ENCODE results near the gene JAZF1. TPM values are rescaled to one million over a fixed set of nuclear protein-coding genes. Genes with fewer than 3 reads are reported as not detected.

Gene JAZF1
- total and polyA plus RNA-seq, 5 donors from 2014 or later = 6.4 to 30.7 (median 7.6) TPM

GRCh38 chr7:28068811-28069216 lies 111.8 kb downstream of the JAZF1 start:
- no peaks in the 10 kb centered on the region for H3K27me3 Mint-ChIP-seq
- H3K4me1 ChIP-seq (ENCODE audit: control insufficient read depth, insufficient read depth, low read length, poor library complexity, severe bottlenecking) = no peaks in the 10 kb centered on the region
- no peak overlapping the region for H3K27ac Mint-ChIP-seq
- H3K9me3 ChIP-seq (ENCODE audit: control insufficient read depth in 2 of 2, low read length in 2 of 2) = no peaks in the 10 kb centered on the region
- DNase-seq (no peak), ATAC-seq (ENCODE audit: low read depth in 2 of 2) (no peak)
- no peak overlapping the region for H3K27ac ChIP-seq (ENCODE audit: insufficient read depth, low read length, poor library complexity, severe bottlenecking)
- H3K4me1 Mint-ChIP-seq = peaks cover 0 to 7% (median 2%) of the 10 kb centered on the region in 4 donors
- H3K36me3 ChIP-seq (ENCODE audit: control insufficient read depth, insufficient read depth, low read length) = no peaks in the 10 kb centered on the region
- H3K9me3 Mint-ChIP-seq = no peaks in the 10 kb centered on the region
- H3K27me3 ChIP-seq (ENCODE audit: control insufficient read depth, insufficient read depth, low read length) = no peaks in the 10 kb centered on the region
- H3K4me3 Mint-ChIP-seq = no peak overlapping the region
- peaks cover 8% of the 10 kb centered on the region for H3K36me3 Mint-ChIP-seq
- H3K4me3 ChIP-seq (ENCODE audit: low read depth, low read length) = no peak overlapping the region

GRCh38 chr7:28067171-28067570 lies 113.4 kb downstream of the JAZF1 start:
- H3K4me3 Mint-ChIP-seq = no peak overlapping the region
- no peaks in the 10 kb centered on the region for H3K36me3 ChIP-seq (ENCODE audit: control insufficient read depth, insufficient read depth, low read length)
- H3K27ac ChIP-seq (ENCODE audit: insufficient read depth, low read length, poor library complexity, severe bottlenecking) = no peak overlapping the region
- H3K4me1 ChIP-seq (ENCODE audit: control insufficient read depth, insufficient read depth, low read length, poor library complexity, severe bottlenecking) = no peaks in the 10 kb centered on the region
- no peaks in the 10 kb centered on the region for H3K27me3 ChIP-seq (ENCODE audit: control insufficient read depth, insufficient read depth, low read length)
- H3K27ac Mint-ChIP-seq = no peak overlapping the region
- ATAC-seq (ENCODE audit: low read depth in 2 of 2) = no peak
- no peak overlapping the region for H3K4me3 ChIP-seq (ENCODE audit: low read depth, low read length)
- H3K9me3 ChIP-seq (ENCODE audit: control insufficient read depth in 2 of 2, low read length in 2 of 2) = no peaks in the 10 kb centered on the region
- H3K4me1 Mint-ChIP-seq = peaks cover 0 to 10% (median 7%) of the 10 kb centered on the region in 4 donors
- H3K27me3 Mint-ChIP-seq = no peaks in the 10 kb centered on the region
- no peaks in the 10 kb centered on the region for H3K9me3 Mint-ChIP-seq
- no peak for DNase-seq
- H3K36me3 Mint-ChIP-seq = peaks cover 8% of the 10 kb centered on the region

- DNase-seq (no peak), ATAC-seq (ENCODE audit: low read depth in 2 of 2) (no peak)
- no peaks in the 10 kb centered on the region for H3K9me3 ChIP-seq (ENCODE audit: control insufficient read depth in 2 of 2, low read length in 2 of 2)
- no peaks in the 10 kb centered on the region for H3K27me3 ChIP-seq (ENCODE audit: control insufficient read depth, insufficient read depth, low read length)
- no peak overlapping the region for H3K4me3 ChIP-seq (ENCODE audit: low read depth, low read length)
- H3K4me1 Mint-ChIP-seq = peaks cover 0 to 14% (median 8%) of the 10 kb centered on the region in 4 donors
- H3K36me3 ChIP-seq (ENCODE audit: control insufficient read depth, insufficient read depth, low read length) = no peaks in the 10 kb centered on the region
- H3K9me3 Mint-ChIP-seq = no peaks in the 10 kb centered on the region
- no peak overlapping the region for H3K27ac Mint-ChIP-seq
- no peak overlapping the region for H3K27ac ChIP-seq (ENCODE audit: insufficient read depth, low read length, poor library complexity, severe bottlenecking)
- no peaks in the 10 kb centered on the region for H3K27me3 Mint-ChIP-seq
- H3K36me3 Mint-ChIP-seq = peaks cover 8% of the 10 kb centered on the region
- H3K4me1 ChIP-seq (ENCODE audit: control insufficient read depth, insufficient read depth, low read length, poor library complexity, severe bottlenecking) = no peaks in the 10 kb centered on the region
- no peak overlapping the region for H3K4me3 Mint-ChIP-seq
Measured at GRCh38 chr7:28065721-28066285, 114.8 kb downstream of the JAZF1 start.

- no peak for ATAC-seq (ENCODE audit: low read depth in 2 of 2)
- H3K36me3 Mint-ChIP-seq = peaks cover 8% of the 10 kb centered on the region
- no peaks in the 10 kb centered on the region for H3K36me3 ChIP-seq (ENCODE audit: control insufficient read depth, insufficient read depth, low read length)
- peak overlapping the region in 1 of 3 donors; percentile 47 for H3K27ac Mint-ChIP-seq
- DNase-seq = no peak
- H3K27me3 Mint-ChIP-seq = no peaks in the 10 kb centered on the region
- no peak overlapping the region for H3K27ac ChIP-seq (ENCODE audit: insufficient read depth, low read length, poor library complexity, severe bottlenecking)
- peaks cover 0 to 14% (median 8%) of the 10 kb centered on the region in 4 donors for H3K4me1 Mint-ChIP-seq
- no peaks in the 10 kb centered on the region for H3K27me3 ChIP-seq (ENCODE audit: control insufficient read depth, insufficient read depth, low read length)
- no peaks in the 10 kb centered on the region for H3K4me1 ChIP-seq (ENCODE audit: control insufficient read depth, insufficient read depth, low read length, poor library complexity, severe bottlenecking)
- H3K4me3 ChIP-seq (ENCODE audit: low read depth, low read length) = no peak overlapping the region
- no peaks in the 10 kb centered on the region for H3K9me3 ChIP-seq (ENCODE audit: control insufficient read depth in 2 of 2, low read length in 2 of 2)
- no peaks in the 10 kb centered on the region for H3K9me3 Mint-ChIP-seq
- H3K4me3 Mint-ChIP-seq = no peak overlapping the region
Measured at GRCh38 chr7:28065308-28065707, 115.3 kb downstream of the JAZF1 start.

- ATAC-seq (ENCODE audit: low read depth in 2 of 2) = no peak
Measured at GRCh38 chr7:28064437-28064836, 116.2 kb downstream of the JAZF1 start.

GRCh38 chr7:28062197-28062991 lies 118.2 kb downstream of the JAZF1 start:
- Mint-ChIP-seq H3K27ac (peak overlapping the region in 1 of 3 donors; percentile 80), H3K4me1 (peaks cover 2 to 14% (median 6%) of the 10 kb centered on the region in 4 donors), H3K27me3 (no peaks in the 10 kb centered on the region), H3K4me3 (no peak overlapping the region), H3K36me3 (peaks cover 6% of the 10 kb centered on the region), H3K9me3 (no peaks in the 10 kb centered on the region)
- no peak overlapping the region for H3K4me3 ChIP-seq (ENCODE audit: low read depth, low read length)
- H3K9me3 ChIP-seq (ENCODE audit: control insufficient read depth in 2 of 2, low read length in 2 of 2) = no peaks in the 10 kb centered on the region
- no peaks in the 10 kb centered on the region for H3K36me3 ChIP-seq (ENCODE audit: control insufficient read depth, insufficient read depth, low read length)
- H3K27me3 ChIP-seq (ENCODE audit: control insufficient read depth, insufficient read depth, low read length) = no peaks in the 10 kb centered on the region
- H3K27ac ChIP-seq (ENCODE audit: insufficient read depth, low read length, poor library complexity, severe bottlenecking) = no peak overlapping the region
- peak; percentile 7 to 48 (median 27) for DNase-seq
- no peaks in the 10 kb centered on the region for H3K4me1 ChIP-seq (ENCODE audit: control insufficient read depth, insufficient read depth, low read length, poor library complexity, severe bottlenecking)
- peak; percentile 52 to 58 for ATAC-seq (ENCODE audit: low read depth in 2 of 2)

More at GRCh38 chr7:28064437-28064836, 116.2 kb downstream of the JAZF1 start:
- H3K27me3 ChIP-seq (ENCODE audit: control insufficient read depth, insufficient read depth, low read length) = no peaks in the 10 kb centered on the region
- Mint-ChIP-seq H3K9me3 (no peaks in the 10 kb centered on the region), H3K27me3 (no peaks in the 10 kb centered on the region), H3K27ac (no peak overlapping the region), H3K4me1 (peaks cover 4 to 14% (median 6%) of the 10 kb centered on the region in 4 donors), H3K36me3 (peaks cover 12% of the 10 kb centered on the region), H3K4me3 (no peak overlapping the region)
- no peaks in the 10 kb centered on the region for H3K9me3 ChIP-seq (ENCODE audit: control insufficient read depth in 2 of 2, low read length in 2 of 2)
- no peak overlapping the region for H3K4me3 ChIP-seq (ENCODE audit: low read depth, low read length)
- no peak for DNase-seq
- H3K36me3 ChIP-seq (ENCODE audit: control insufficient read depth, insufficient read depth, low read length) = no peaks in the 10 kb centered on the region
- H3K27ac ChIP-seq (ENCODE audit: insufficient read depth, low read length, poor library complexity, severe bottlenecking) = no peak overlapping the region
- H3K4me1 ChIP-seq (ENCODE audit: control insufficient read depth, insufficient read depth, low read length, poor library complexity, severe bottlenecking) = no peaks in the 10 kb centered on the region

GRCh38 chr7:28061824-28062196 lies 118.8 kb downstream of the JAZF1 start:
- DNase-seq (no peak), ATAC-seq (ENCODE audit: low read depth in 2 of 2) (no peak)
- peaks cover 2 to 14% (median 6%) of the 10 kb centered on the region in 4 donors for H3K4me1 Mint-ChIP-seq
- H3K36me3 Mint-ChIP-seq = peaks cover 3% of the 10 kb centered on the region
- Histone ChIP-seq H3K27me3 (ENCODE audit: control insufficient read depth, insufficient read depth, low read length) (no peaks in the 10 kb centered on the region), H3K27ac (ENCODE audit: insufficient read depth, low read length, poor library complexity, severe bottlenecking) (no peak overlapping the region), H3K36me3 (ENCODE audit: control insufficient read depth, insufficient read depth, low read length) (no peaks in the 10 kb centered on the region), H3K9me3 (ENCODE audit: control insufficient read depth in 2 of 2, low read length in 2 of 2) (no peaks in the 10 kb centered on the region), H3K4me3 (ENCODE audit: low read depth, low read length) (no peak overlapping the region), H3K4me1 (ENCODE audit: control insufficient read depth, insufficient read depth, low read length, poor library complexity, severe bottlenecking) (no peaks in the 10 kb centered on the region)
- no peak overlapping the region for H3K27ac Mint-ChIP-seq
- H3K4me3 Mint-ChIP-seq = no peak overlapping the region
- H3K27me3 Mint-ChIP-seq = no peaks in the 10 kb centered on the region
- H3K9me3 Mint-ChIP-seq = no peaks in the 10 kb centered on the region

Measured in CD4-positive, CD25-positive, alpha-beta regulatory T cell (primary cell).